Measurements from ENCODE around the gene HTR4. TPM values are rescaled to one million over a fixed set of nuclear protein-coding genes. Genes with fewer than 3 reads are reported as not detected.

The HTR4 gene
- total RNA-seq, 2 experiments from 2014 or later = not detected

GRCh38 chr5:148653291-148653835 is 964 bp downstream of the HTR4 start:
- Mint-ChIP-seq H3K27me3 (ENCODE audit: low read depth) (peaks cover 42% of the 10 kb centered on the region), H3K4me1 (ENCODE audit: low read depth) (peaks cover 3% of the 10 kb centered on the region), H3K9me3 (no peaks in the 10 kb centered on the region), H3K36me3 (ENCODE audit: low read depth) (no peaks in the 10 kb centered on the region), H3K4me3 (no peak overlapping the region), H3K27ac (no peak overlapping the region)
- no peak for DNase-seq
- CTCF ChIA-PET = interaction anchor here (0.9 kb wide), 1 partner anchor 77 kb away, joined by 4 read pairs; no protein-coding TSS in a partner anchor
- intact Hi-C loops (cut with micrococcal nuclease) = no loop called here

GRCh38 chr5:148651528-148651927 is 2.8 kb downstream of the HTR4 start:
- no peak for DNase-seq
- peaks cover 3% of the 10 kb centered on the region for H3K4me1 Mint-ChIP-seq (ENCODE audit: low read depth)
- CTCF ChIA-PET = no interaction called here
- H3K9me3 Mint-ChIP-seq = no peaks in the 10 kb centered on the region
- intact Hi-C loops (cut with micrococcal nuclease) = no loop called here
- no peaks in the 10 kb centered on the region for H3K36me3 Mint-ChIP-seq (ENCODE audit: low read depth)
- no peak overlapping the region for H3K4me3 Mint-ChIP-seq
- H3K27ac Mint-ChIP-seq = no peak overlapping the region
- H3K27me3 Mint-ChIP-seq (ENCODE audit: low read depth) = peaks cover 40% of the 10 kb centered on the region

- peaks cover 11% of the 10 kb centered on the region for H3K27me3 Mint-ChIP-seq (ENCODE audit: low read depth)
- no peaks in the 10 kb centered on the region for H3K9me3 Mint-ChIP-seq
- no peak overlapping the region for H3K4me3 Mint-ChIP-seq
- H3K36me3 Mint-ChIP-seq (ENCODE audit: low read depth) = no peaks in the 10 kb centered on the region
- no peak overlapping the region for H3K27ac Mint-ChIP-seq
- H3K4me1 Mint-ChIP-seq (ENCODE audit: low read depth) = no peaks in the 10 kb centered on the region
- CTCF ChIA-PET = no interaction called here
- intact Hi-C loops (cut with micrococcal nuclease) = no loop called here
- no peak for DNase-seq
Observed at GRCh38 chr5:148645527-148645926, 8.8 kb downstream of the HTR4 start.

GRCh38 chr5:148641735-148642134 is 12.6 kb downstream of the HTR4 start:
- Mint-ChIP-seq H3K27me3 (ENCODE audit: low read depth) (peaks cover 8% of the 10 kb centered on the region), H3K4me3 (no peak overlapping the region), H3K4me1 (ENCODE audit: low read depth) (no peaks in the 10 kb centered on the region), H3K9me3 (no peaks in the 10 kb centered on the region), H3K27ac (no peak overlapping the region), H3K36me3 (ENCODE audit: low read depth) (no peaks in the 10 kb centered on the region)
- intact Hi-C loops (cut with micrococcal nuclease) = no loop called here
- DNase-seq = no peak
- CTCF ChIA-PET = no interaction called here

GRCh38 chr5:148640471-148640870 is 13.9 kb downstream of the HTR4 start:
- DNase-seq = no peak
- CTCF ChIA-PET = interaction anchor here (0.7 kb wide), 1 partner anchor 171 kb away, joined by 3 read pairs; no protein-coding TSS in a partner anchor
- H3K4me1 Mint-ChIP-seq (ENCODE audit: low read depth) = no peaks in the 10 kb centered on the region
- H3K36me3 Mint-ChIP-seq (ENCODE audit: low read depth) = no peaks in the 10 kb centered on the region
- H3K9me3 Mint-ChIP-seq = no peaks in the 10 kb centered on the region
- no peak overlapping the region for H3K27ac Mint-ChIP-seq
- no peak overlapping the region for H3K4me3 Mint-ChIP-seq
- intact Hi-C loops (cut with micrococcal nuclease) = no loop called here
- H3K27me3 Mint-ChIP-seq (ENCODE audit: low read depth) = peaks cover 8% of the 10 kb centered on the region

- no peak for DNase-seq
- intact Hi-C loops (cut with micrococcal nuclease) = no loop called here
- Mint-ChIP-seq H3K27ac (no peak overlapping the region), H3K36me3 (ENCODE audit: low read depth) (no peaks in the 10 kb centered on the region), H3K9me3 (no peaks in the 10 kb centered on the region), H3K4me1 (ENCODE audit: low read depth) (no peaks in the 10 kb centered on the region), H3K4me3 (no peak overlapping the region), H3K27me3 (ENCODE audit: low read depth) (peaks cover 9% of the 10 kb centered on the region)
- CTCF ChIA-PET = no interaction called here
Observed at GRCh38 chr5:148639081-148639480, 15.2 kb downstream of the HTR4 start.

GRCh38 chr5:148636353-148636752 is 18.0 kb downstream of the HTR4 start:
- peaks cover 6% of the 10 kb centered on the region for H3K4me1 Mint-ChIP-seq (ENCODE audit: low read depth)
- intact Hi-C loops (cut with micrococcal nuclease) = no loop called here
- peaks cover 10% of the 10 kb centered on the region for H3K27me3 Mint-ChIP-seq (ENCODE audit: low read depth)
- no peak overlapping the region for H3K27ac Mint-ChIP-seq
- H3K4me3 Mint-ChIP-seq = no peak overlapping the region
- CTCF ChIA-PET = interaction anchor here (1.4 kb wide), 1 partner anchor 95 kb away, joined by 3 read pairs; no protein-coding TSS in a partner anchor
- H3K36me3 Mint-ChIP-seq (ENCODE audit: low read depth) = no peaks in the 10 kb centered on the region
- H3K9me3 Mint-ChIP-seq = no peaks in the 10 kb centered on the region
- DNase-seq = no peak

- Mint-ChIP-seq H3K27me3 (ENCODE audit: low read depth) (peaks cover 15% of the 10 kb centered on the region), H3K9me3 (no peaks in the 10 kb centered on the region), H3K4me1 (ENCODE audit: low read depth) (peaks cover 6% of the 10 kb centered on the region), H3K4me3 (no peak overlapping the region), H3K27ac (no peak overlapping the region), H3K36me3 (ENCODE audit: low read depth) (no peaks in the 10 kb centered on the region)
- intact Hi-C loops (cut with micrococcal nuclease) = no loop called here
- no peak for DNase-seq
- CTCF ChIA-PET = interaction anchor here (1.4 kb wide), 1 partner anchor 96 kb away, joined by 3 read pairs; no protein-coding TSS in a partner anchor
Observed at GRCh38 chr5:148635321-148636083, 18.8 kb downstream of the HTR4 start.

- Mint-ChIP-seq H3K4me1 (ENCODE audit: low read depth) (peaks cover 6% of the 10 kb centered on the region), H3K36me3 (ENCODE audit: low read depth) (no peaks in the 10 kb centered on the region), H3K4me3 (no peak overlapping the region), H3K27ac (no peak overlapping the region), H3K9me3 (no peaks in the 10 kb centered on the region), H3K27me3 (ENCODE audit: low read depth) (peaks cover 18% of the 10 kb centered on the region)
- CTCF ChIA-PET = interaction anchor here (0.7 to 1.1 kb wide), 3 partner anchors 11 to 403 kb away, joined by 3 to 4 read pairs (median 3); no protein-coding TSS in a partner anchor
- DNase-seq = no peak
- intact Hi-C loops (cut with micrococcal nuclease) = no loop called here
Observed at GRCh38 chr5:148633067-148633377, 21.3 kb downstream of the HTR4 start.

GRCh38 chr5:148632255-148633066 is 21.9 kb downstream of the HTR4 start:
- intact Hi-C loops (cut with micrococcal nuclease) = no loop called here
- H3K4me3 Mint-ChIP-seq = no peak overlapping the region
- peaks cover 18% of the 10 kb centered on the region for H3K27me3 Mint-ChIP-seq (ENCODE audit: low read depth)
- no peaks in the 10 kb centered on the region for H3K36me3 Mint-ChIP-seq (ENCODE audit: low read depth)
- CTCF ChIA-PET = interaction anchor here (0.7 to 1.1 kb wide), 3 partner anchors 11 to 403 kb away, joined by 3 to 4 read pairs (median 3); no protein-coding TSS in a partner anchor
- H3K4me1 Mint-ChIP-seq (ENCODE audit: low read depth) = peaks cover 6% of the 10 kb centered on the region
- H3K27ac Mint-ChIP-seq = no peak overlapping the region
- no peaks in the 10 kb centered on the region for H3K9me3 Mint-ChIP-seq
- DNase-seq = no peak

GRCh38 chr5:148626986-148627385 is 27.3 kb downstream of the HTR4 start:
- DNase-seq = no peak
- H3K9me3 Mint-ChIP-seq = no peaks in the 10 kb centered on the region
- intact Hi-C loops (cut with micrococcal nuclease) = no loop called here
- no peak overlapping the region for H3K27ac Mint-ChIP-seq
- CTCF ChIA-PET = no interaction called here
- H3K4me3 Mint-ChIP-seq = no peak overlapping the region
- H3K4me1 Mint-ChIP-seq (ENCODE audit: low read depth) = no peaks in the 10 kb centered on the region
- peaks cover 12% of the 10 kb centered on the region for H3K27me3 Mint-ChIP-seq (ENCODE audit: low read depth)
- H3K36me3 Mint-ChIP-seq (ENCODE audit: low read depth) = no peaks in the 10 kb centered on the region

- H3K4me1 Mint-ChIP-seq (ENCODE audit: low read depth) = peaks cover 2% of the 10 kb centered on the region
- H3K4me3 Mint-ChIP-seq = no peak overlapping the region
- H3K9me3 Mint-ChIP-seq = no peaks in the 10 kb centered on the region
- no peaks in the 10 kb centered on the region for H3K36me3 Mint-ChIP-seq (ENCODE audit: low read depth)
- intact Hi-C loops (cut with micrococcal nuclease) = no loop called here
- peaks cover 9% of the 10 kb centered on the region for H3K27me3 Mint-ChIP-seq (ENCODE audit: low read depth)
- CTCF ChIA-PET = no interaction called here
- H3K27ac Mint-ChIP-seq = no peak overlapping the region
- no peak for DNase-seq
Observed at GRCh38 chr5:148626081-148626613, 28.2 kb downstream of the HTR4 start.

Measured in activated naive CD4-positive, alpha-beta T cell treated with anti-CD3 and anti-CD28 coated beads for 36 hours (primary cell).